Fibroblast of upper back skin (primary cell): ENCODE data around the gene ZMYND8.

Source experiments
- DNase-seq: peaks from one replicate; pipeline ENCODE4 v3.0.0-alpha.2; 2013

ZMYND8 gene

GRCh38 chr20:47167846-47168245 is 188.7 kb downstream of the ZMYND8 start:
- DNase-seq = no peak

- no peak for DNase-seq
Observed at GRCh38 chr20:47165376-47165865, 191.1 kb downstream of the ZMYND8 start.

- DNase-seq = no peak
Observed at GRCh38 chr20:47164140-47164539, 192.4 kb downstream of the ZMYND8 start.

- DNase-seq = no peak
Observed at GRCh38 chr20:47161411-47161810, 195.1 kb downstream of the ZMYND8 start.

- DNase-seq = no peak
Observed at GRCh38 chr20:47160992-47161391, 195.5 kb downstream of the ZMYND8 start.

GRCh38 chr20:47160240-47160639 is 196.3 kb downstream of the ZMYND8 start:
- no peak for DNase-seq
